ENCODE measurements around the gene RNF11.

DNA sequence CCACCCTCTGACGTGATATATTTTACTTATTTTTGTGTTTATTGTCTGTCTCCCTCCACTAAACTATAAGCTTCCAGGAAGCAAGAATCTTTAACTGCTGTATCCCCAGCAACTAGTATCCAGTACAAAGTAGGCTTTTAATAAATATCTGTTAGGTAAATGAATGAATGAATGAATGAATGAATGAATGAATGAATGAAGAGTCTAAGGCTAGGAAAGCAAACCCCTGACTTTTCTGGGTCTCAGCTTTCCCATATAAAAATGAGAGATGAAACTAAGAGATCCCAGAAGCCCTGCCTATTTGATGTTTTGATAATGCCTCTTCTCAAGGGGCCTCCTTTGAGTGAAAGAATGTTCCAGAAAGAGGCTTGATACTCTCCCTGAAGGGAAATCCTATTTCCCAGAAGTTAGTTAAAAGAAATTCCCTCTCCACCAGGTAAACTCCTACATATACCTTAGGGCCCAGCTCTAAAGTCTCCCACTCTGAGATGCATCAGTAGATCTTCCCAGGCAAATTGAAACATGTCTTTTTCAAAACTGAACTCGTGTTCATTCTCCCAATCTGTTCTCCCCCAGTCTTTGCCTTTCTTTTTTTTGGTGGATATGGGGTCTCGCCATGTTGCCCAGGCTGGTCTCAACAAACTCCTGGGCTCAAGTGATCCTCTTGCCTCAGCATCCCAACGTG lies 86.5 kb downstream of the RNF11 start:
- TF ChIP-seq, protein P1, sequence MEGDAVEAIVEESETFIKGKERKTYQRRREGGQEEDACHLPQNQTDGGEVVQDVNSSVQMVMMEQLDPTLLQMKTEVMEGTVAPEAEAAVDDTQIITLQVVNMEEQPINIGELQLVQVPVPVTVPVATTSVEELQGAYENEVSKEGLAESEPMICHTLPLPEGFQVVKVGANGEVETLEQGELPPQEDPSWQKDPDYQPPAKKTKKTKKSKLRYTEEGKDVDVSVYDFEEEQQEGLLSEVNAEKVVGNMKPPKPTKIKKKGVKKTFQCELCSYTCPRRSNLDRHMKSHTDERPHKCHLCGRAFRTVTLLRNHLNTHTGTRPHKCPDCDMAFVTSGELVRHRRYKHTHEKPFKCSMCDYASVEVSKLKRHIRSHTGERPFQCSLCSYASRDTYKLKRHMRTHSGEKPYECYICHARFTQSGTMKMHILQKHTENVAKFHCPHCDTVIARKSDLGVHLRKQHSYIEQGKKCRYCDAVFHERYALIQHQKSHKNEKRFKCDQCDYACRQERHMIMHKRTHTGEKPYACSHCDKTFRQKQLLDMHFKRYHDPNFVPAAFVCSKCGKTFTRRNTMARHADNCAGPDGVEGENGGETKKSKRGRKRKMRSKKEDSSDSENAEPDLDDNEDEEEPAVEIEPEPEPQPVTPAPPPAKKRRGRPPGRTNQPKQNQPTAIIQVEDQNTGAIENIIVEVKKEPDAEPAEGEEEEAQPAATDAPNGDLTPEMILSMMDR (IDR thresholded peaks at IDR 0.05) = no peak
- TF ChIP-seq POLR2AphosphoS5 (IDR thresholded peaks at IDR 0.05) (no peak), POLR2A (IDR thresholded peaks at IDR 0.05) (no peak)

Data from prostate gland (tissue), 2 donors.